IPS-20b (cell line): Measurements from ENCODE around the gene C1orf87.

Experiments used
- H3K27ac ChIP-seq: one replicate; pipeline ENCODE4 v1.5.1; 2013; ENCODE audit warnings: low read length
- H3K27me3 ChIP-seq: 2 replicates; pipeline ENCODE4 v1.6.1; 2013; ENCODE audit warnings: mild to moderate bottlenecking, low read length, inconsistent platforms; ENCODE audit not compliant: insufficient read depth
- H3K36me3 ChIP-seq: 2 replicates; pipeline ENCODE4 v1.6.1; 2013; ENCODE audit warnings: low read depth, mild to moderate bottlenecking, inconsistent platforms, low read length, moderate library complexity; ENCODE audit not compliant: insufficient read depth
- H3K4me1 ChIP-seq: 2 replicates; pipeline ENCODE4 v1.6.1; 2013; ENCODE audit warnings: mild to moderate bottlenecking, control low read depth, inconsistent platforms, low read length, moderate library complexity; ENCODE audit not compliant: insufficient read depth
- H3K4me3 ChIP-seq: 2 replicates; pipeline ENCODE4 v1.5.1; 2013; ENCODE audit warnings: mild to moderate bottlenecking, low read length, inconsistent platforms
- H3K9ac ChIP-seq: 2 replicates; pipeline ENCODE4 v1.6.1; 2013; ENCODE audit warnings: low read depth, mild to moderate bottlenecking, inconsistent platforms, low read length, moderate library complexity
- H3K9me3 ChIP-seq: 2 replicates; pipeline ENCODE4 v1.6.1; 2013; ENCODE audit warnings: mild to moderate bottlenecking, low read depth, low read length, inconsistent platforms; ENCODE audit not compliant: insufficient read depth

Gene C1orf87

GRCh38 chr1:60031146-60031545 lies 42.4 kb downstream of the C1orf87 start:
- no peak overlapping the region for H3K4me3 ChIP-seq
- H3K9ac ChIP-seq = no peak overlapping the region
- H3K27ac ChIP-seq = no peak overlapping the region
- H3K4me1 ChIP-seq = no peaks in the 10 kb centered on the region
- no peaks in the 10 kb centered on the region for H3K27me3 ChIP-seq
- H3K9me3 ChIP-seq = no peaks in the 10 kb centered on the region
- H3K36me3 ChIP-seq = no peaks in the 10 kb centered on the region

- Histone ChIP-seq H3K4me1 (no peaks in the 10 kb centered on the region), H3K27ac (no peak overlapping the region), H3K9ac (no peak overlapping the region), H3K4me3 (no peak overlapping the region), H3K9me3 (no peaks in the 10 kb centered on the region), H3K27me3 (no peaks in the 10 kb centered on the region), H3K36me3 (no peaks in the 10 kb centered on the region)
These were observed 48.0 kb downstream of the C1orf87 start for GRCh38 chr1:60025552-60025951.

GRCh38 chr1:60017508-60018205 lies 55.9 kb downstream of the C1orf87 start:
- no peak overlapping the region for H3K9ac ChIP-seq
- no peak overlapping the region for H3K27ac ChIP-seq
- H3K4me1 ChIP-seq = no peaks in the 10 kb centered on the region
- no peaks in the 10 kb centered on the region for H3K27me3 ChIP-seq
- H3K36me3 ChIP-seq = no peaks in the 10 kb centered on the region
- H3K4me3 ChIP-seq = no peak overlapping the region
- H3K9me3 ChIP-seq = no peaks in the 10 kb centered on the region

GRCh38 chr1:60010690-60011089 lies 62.9 kb downstream of the C1orf87 start:
- H3K27me3 ChIP-seq = no peaks in the 10 kb centered on the region
- no peaks in the 10 kb centered on the region for H3K4me1 ChIP-seq
- no peak overlapping the region for H3K4me3 ChIP-seq
- H3K9me3 ChIP-seq = no peaks in the 10 kb centered on the region
- H3K36me3 ChIP-seq = no peaks in the 10 kb centered on the region
- no peak overlapping the region for H3K27ac ChIP-seq
- no peak overlapping the region for H3K9ac ChIP-seq

GRCh38 chr1:60008500-60008899 lies 65.1 kb downstream of the C1orf87 start:
- Histone ChIP-seq H3K9ac (no peak overlapping the region), H3K4me1 (no peaks in the 10 kb centered on the region), H3K36me3 (no peaks in the 10 kb centered on the region), H3K27ac (no peak overlapping the region), H3K27me3 (no peaks in the 10 kb centered on the region), H3K4me3 (no peak overlapping the region), H3K9me3 (no peaks in the 10 kb centered on the region)

GRCh38 chr1:60000625-60001024 lies 72.9 kb downstream of the C1orf87 start:
- H3K36me3 ChIP-seq = no peaks in the 10 kb centered on the region
- no peak overlapping the region for H3K27ac ChIP-seq
- no peak overlapping the region for H3K9ac ChIP-seq
- peaks cover 22% of the 10 kb centered on the region; the same call in 1 of the 2 replicates for H3K4me1 ChIP-seq
- H3K27me3 ChIP-seq = no peaks in the 10 kb centered on the region
- no peaks in the 10 kb centered on the region for H3K9me3 ChIP-seq
- H3K4me3 ChIP-seq = no peak overlapping the region

GRCh38 chr1:59999746-60000145 lies 73.8 kb downstream of the C1orf87 start:
- no peaks in the 10 kb centered on the region for H3K36me3 ChIP-seq
- no peaks in the 10 kb centered on the region for H3K9me3 ChIP-seq
- no peak overlapping the region for H3K9ac ChIP-seq
- no peak overlapping the region for H3K4me3 ChIP-seq
- H3K4me1 ChIP-seq = peaks cover 22% of the 10 kb centered on the region; the same call in 1 of the 2 replicates
- no peak overlapping the region for H3K27ac ChIP-seq
- no peaks in the 10 kb centered on the region for H3K27me3 ChIP-seq

GRCh38 chr1:59999006-59999405 lies 74.6 kb downstream of the C1orf87 start:
- H3K9ac ChIP-seq = no peak overlapping the region
- H3K9me3 ChIP-seq = no peaks in the 10 kb centered on the region
- H3K27ac ChIP-seq = no peak overlapping the region
- H3K4me3 ChIP-seq = no peak overlapping the region
- no peaks in the 10 kb centered on the region for H3K36me3 ChIP-seq
- peaks cover 22% of the 10 kb centered on the region; the same call in 1 of the 2 replicates for H3K4me1 ChIP-seq
- H3K27me3 ChIP-seq = no peaks in the 10 kb centered on the region

- Histone ChIP-seq H3K9ac (no peak overlapping the region), H3K36me3 (no peaks in the 10 kb centered on the region), H3K9me3 (no peaks in the 10 kb centered on the region), H3K27ac (no peak overlapping the region), H3K4me3 (no peak overlapping the region), H3K27me3 (no peaks in the 10 kb centered on the region), H3K4me1 (peaks cover 22% of the 10 kb centered on the region; the same call in 1 of the 2 replicates)
These were observed 76.0 kb downstream of the C1orf87 start for GRCh38 chr1:59997479-59998115.

GRCh38 chr1:59994302-59995198 lies 79.0 kb downstream of the C1orf87 start:
- Histone ChIP-seq H3K27me3 (no peaks in the 10 kb centered on the region), H3K9ac (no peak overlapping the region), H3K27ac (no peak overlapping the region), H3K4me1 (peaks cover 22% of the 10 kb centered on the region; the same call in 1 of the 2 replicates), H3K36me3 (no peaks in the 10 kb centered on the region), H3K4me3 (no peak overlapping the region), H3K9me3 (no peaks in the 10 kb centered on the region)

- H3K36me3 ChIP-seq = no peaks in the 10 kb centered on the region
These were observed 81.3 kb downstream of the C1orf87 start for GRCh38 chr1:59992040-59992820.

More at GRCh38 chr1:59992040-59992820, 81.3 kb downstream of the C1orf87 start:
- Histone ChIP-seq H3K4me3 (no peak overlapping the region), H3K27me3 (no peaks in the 10 kb centered on the region), H3K9me3 (no peaks in the 10 kb centered on the region), H3K27ac (no peak overlapping the region), H3K9ac (no peak overlapping the region), H3K4me1 (peaks cover 4% of the 10 kb centered on the region; the same call in 1 of the 2 replicates)
